Lower leg skin (tissue), 4 donors: Measurements from ENCODE around the gene OR11G2. TPM values are rescaled to one million over a fixed set of nuclear protein-coding genes. Genes with fewer than 3 reads are reported as not detected.
"Not testable (repeated sequence)": the region's sequence is repeated elsewhere in the genome, so short reads cannot be mapped to it uniquely, and the experiment has no call there.

Source experiments
- DNase-seq, 2 donors: peaks; one replicate each; pipeline ENCODE4 v3.0.0-alpha.2; 2019; ENCODE audit warnings: low spot score in 2 of 2
- H3K4me3 ChIP-seq: fragments of 200-600 bp; sonication (generic); 2 replicates; pipeline ENCODE4 v1.5.1; 2017; ENCODE audit warnings: mild to moderate bottlenecking, low read depth; ENCODE audit not compliant: poor library complexity, severe bottlenecking
- CTCF ChIP-seq, 3 donors: fragments of 450-650 bp; IDR thresholded peaks; one replicate each; pipeline ENCODE4 v1.5.1; 2016; ENCODE audit warnings: antibody characterized with exemption in 3 of 3, mild to moderate bottlenecking in 3 of 3, moderate library complexity in 2 of 3
- POLR2A ChIP-seq, 2 donors: fragments of 450-650 bp; IDR thresholded peaks; one replicate each; pipeline ENCODE4 v1.6.1; 2016 to 2017; ENCODE audit warnings: antibody characterized with exemption in 2 of 2, mild to moderate bottlenecking in 1 of 2, moderate library complexity in 1 of 2
- WGBS, 2 donors: methylation state at CpG; one replicate each; pipeline ENCODE4 v1.1.5; 2018; 5-methylcytosine and 5-hydroxymethylcytosine counted together
- intact Hi-C: fragments of 100-400 bp; cut with DNase I; formaldehyde crosslinking; loops from one replicate; pipeline ENCODE4 v1.15.0; 2023; ENCODE audit warnings: low total_unique reads
- total RNA-seq, 4 donors: library from RNA; depleted of rRNA; stranded (reverse); fragments of >200 nt; gene quantifications; one replicate each; pipeline ENCODE4 v1.1.0, GENCODE V29; 2016

Gene OR11G2
- total RNA-seq, 4 donors from 2014 or later: not detected

GRCh38 chr14:20204721-20205120 is 14.0 kb downstream of the OR11G2 start:
- H3K4me3 ChIP-seq: no peak overlapping the region
- TF ChIP-seq POLR2A (IDR thresholded peaks at IDR 0.05) (no peak), CTCF (IDR thresholded peaks at IDR 0.05) (no peak)
- 57 to 60% methylated on average over 3 of the region's 3 CpGs for WGBS, 2 donors
- no peak for DNase-seq
- intact Hi-C loops: no loop called here

- no peak for DNase-seq
- intact Hi-C loops: no loop called here
- H3K4me3 ChIP-seq: no peak overlapping the region
- 92 to 96% methylated on average over 2 of the region's 2 CpGs for WGBS, 2 donors
- no peak for TF ChIP-seq CTCF (IDR thresholded peaks at IDR 0.05)
- TF ChIP-seq POLR2A (IDR thresholded peaks at IDR 0.05): no peak
These were observed 18.9 kb downstream of the OR11G2 start for GRCh38 chr14:20209595-20209994.

- intact Hi-C loops, H3K4me3 ChIP-seq, DNase-seq: not testable (repeated sequence)
- WGBS, 2 donors: 97% methylated on average over 6 of the region's 28 CpGs; no CpG with 5 or more reads in 1 of the 2 donors
These were observed 21.7 kb downstream of the OR11G2 start for GRCh38 chr14:20212406-20212805.

- DNase-seq: no peak
- no peak overlapping the region for H3K4me3 ChIP-seq
- TF ChIP-seq POLR2A (IDR thresholded peaks at IDR 0.05) (no peak), CTCF (IDR thresholded peaks at IDR 0.05) (no peak)
- intact Hi-C loops: no loop called here
- 75% methylated on average over 2 of the region's 2 CpGs for WGBS, 2 donors
These were observed 24.5 kb downstream of the OR11G2 start for GRCh38 chr14:20215196-20215595.

DNA sequence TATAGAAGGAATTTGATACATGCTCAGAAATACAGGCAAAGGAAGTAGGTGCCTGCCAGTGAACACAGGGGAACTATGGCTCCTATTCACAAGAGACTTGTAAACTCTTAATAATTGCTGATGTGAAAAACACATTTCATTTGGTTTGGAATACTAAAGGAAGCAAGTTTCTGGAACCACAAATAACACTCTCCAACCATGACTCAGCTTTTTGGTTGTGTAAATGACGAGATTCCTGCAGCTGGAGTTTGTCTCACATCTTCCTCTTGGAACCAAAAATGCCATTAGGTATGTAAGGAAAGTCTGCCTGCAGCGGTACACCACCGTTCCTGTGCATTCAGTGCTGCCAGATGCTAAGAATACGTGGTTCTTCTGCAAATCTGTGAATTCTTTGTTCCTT is 28.3 kb downstream of the OR11G2 start:
- TF ChIP-seq CTCF (IDR thresholded peaks at IDR 0.05) (no peak), POLR2A (IDR thresholded peaks at IDR 0.05) (no peak)
- intact Hi-C loops: no loop called here
- no peak for DNase-seq
- no peak overlapping the region for H3K4me3 ChIP-seq
- 52 to 57% methylated on average over 4 of the region's 4 CpGs for WGBS, 2 donors

GRCh38 chr14:20223410-20223809 is 32.7 kb downstream of the OR11G2 start, which contains the start of gene OR11H6:
Gene OR11H6, plus strand, starts transcription at chr14:20223710. Its CDS starts 0 bp downstream, at chr14:20223710.
- H3K4me3 ChIP-seq: no peak within 1 kb of the TSS
- intact Hi-C loops: no loop called here
- TF ChIP-seq CTCF (IDR thresholded peaks at IDR 0.05): no peak
- no peak for TF ChIP-seq POLR2A (IDR thresholded peaks at IDR 0.05)
- 32 to 41% methylated on average over 2 of the region's 2 CpGs for WGBS, 2 donors
- DNase-seq: no peak
